NCI-H524 treated with DMSO at 0.1 percent for 48 hours (cell line): ENCODE measurements around the gene BICRA.
"Not testable (repeated sequence)": the region's sequence is repeated elsewhere in the genome, so short reads cannot be mapped to it uniquely, and the experiment has no call there.

ENCODE experiments used
- DNase-seq: peaks from one replicate; lab custom pipeline; 2025; lab: John Stamatoyannopoulos, UW

The BICRA gene

GRCh38 chr19:47608969-47609905 is at the start of gene BICRA:
TSS of gene BICRA (plus strand) at chr19:47609134. CDS start at chr19:47673575, 64,441 bp downstream.
- DNase-seq: peak; percentile 2

GRCh38 chr19:47560999-47561398 is 47.9 kb upstream of the BICRA start:
- no peak for DNase-seq

DNA sequence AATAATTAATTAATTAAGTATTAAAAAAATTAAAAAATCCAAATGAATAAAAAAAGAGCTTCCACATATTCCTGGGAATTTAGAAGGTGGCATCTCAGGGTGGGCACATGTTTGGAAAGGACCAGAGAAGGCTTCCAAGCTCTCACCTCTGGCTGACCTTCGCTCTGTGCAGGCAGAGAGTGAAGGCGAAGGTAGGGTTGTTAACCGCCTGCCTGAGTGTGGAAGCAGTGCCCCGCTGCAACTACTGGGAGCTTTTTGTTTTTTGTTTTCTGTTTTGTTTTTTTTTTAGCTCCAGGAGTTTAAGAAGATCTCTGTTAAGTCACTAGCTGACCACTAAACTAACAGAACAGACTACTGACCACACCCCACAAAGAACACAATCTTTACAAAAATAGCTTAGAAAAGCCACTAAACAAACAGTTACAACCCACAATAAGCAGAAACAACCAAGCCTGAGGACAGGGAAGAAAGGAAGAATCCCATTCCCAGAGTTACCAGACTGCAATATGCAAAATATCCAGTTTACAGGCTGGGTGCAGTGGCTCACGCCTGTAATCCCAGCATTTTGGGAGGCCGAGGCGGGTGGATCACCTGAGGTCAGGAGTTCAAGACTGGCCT is 47.4 kb upstream of the BICRA start:
- DNase-seq: no peak

DNA sequence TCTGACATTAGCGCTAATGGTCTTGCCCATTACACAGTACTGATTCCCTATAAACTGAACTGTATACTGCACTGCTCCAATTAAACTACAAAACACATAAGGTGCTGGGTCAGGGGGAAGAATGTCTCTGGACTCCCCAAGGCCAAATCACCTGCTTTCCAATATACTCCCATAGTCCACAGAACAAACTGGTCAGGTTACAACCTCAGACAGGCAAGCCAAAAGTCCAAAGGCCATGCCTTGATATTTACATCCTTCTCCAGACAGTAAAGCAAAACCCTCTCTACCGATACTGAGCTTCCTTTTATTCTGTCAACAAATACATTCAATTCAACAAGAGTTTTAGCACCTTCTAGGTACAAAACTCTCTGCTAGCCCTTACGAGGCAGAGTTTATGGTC is 44.9 kb upstream of the BICRA start:
- DNase-seq: no peak

DNA sequence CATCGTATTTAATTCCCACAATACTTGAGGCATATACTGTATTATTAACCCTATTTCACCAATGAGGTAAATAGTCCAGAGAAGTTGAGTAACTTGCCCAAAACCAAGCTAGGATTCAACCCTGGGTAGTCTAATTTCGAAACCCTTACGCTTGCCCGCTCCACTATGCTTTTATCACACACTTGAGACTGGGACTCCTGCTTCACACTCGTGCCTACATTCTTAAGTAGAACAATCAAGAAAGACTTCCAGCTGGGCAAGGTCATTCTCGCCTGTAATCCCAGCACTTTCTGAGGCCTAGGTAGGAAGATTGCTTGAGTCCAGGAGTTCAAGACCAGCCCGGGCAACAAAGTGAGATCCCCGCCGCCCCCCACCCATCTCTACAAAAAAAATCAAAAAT is 39.6 kb upstream of the BICRA start:
- DNase-seq: no peak

DNA sequence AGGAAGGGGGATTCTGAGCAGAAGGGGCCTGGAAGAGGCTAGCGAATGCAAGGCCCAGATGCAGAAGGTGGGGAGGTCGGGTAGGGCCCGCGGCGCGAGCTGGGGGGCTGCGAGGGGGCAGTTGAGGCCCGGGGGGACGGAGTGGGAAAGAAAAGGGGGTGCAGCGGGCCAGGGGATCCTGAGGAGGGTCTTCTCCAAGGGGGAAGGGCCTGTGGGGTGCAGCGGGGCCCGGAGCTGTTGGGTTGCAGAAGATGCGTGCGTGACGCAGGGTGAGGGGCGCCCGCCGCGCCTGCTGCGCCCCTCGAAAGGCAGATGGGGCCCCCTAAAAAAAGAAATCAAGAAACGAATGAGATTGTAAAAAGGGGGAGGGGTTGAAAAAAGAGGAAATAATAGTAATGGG is 36.3 kb upstream of the BICRA start:
- no peak for DNase-seq

GRCh38 chr19:47573071-47574026 is 35.6 kb upstream of the BICRA start, which contains the start of gene ZNF541:
TSS of gene ZNF541 (minus strand) at chr19:47573148. CDS start at chr19:47555856, 17,292 bp downstream.
- DNase-seq: no peak

DNA sequence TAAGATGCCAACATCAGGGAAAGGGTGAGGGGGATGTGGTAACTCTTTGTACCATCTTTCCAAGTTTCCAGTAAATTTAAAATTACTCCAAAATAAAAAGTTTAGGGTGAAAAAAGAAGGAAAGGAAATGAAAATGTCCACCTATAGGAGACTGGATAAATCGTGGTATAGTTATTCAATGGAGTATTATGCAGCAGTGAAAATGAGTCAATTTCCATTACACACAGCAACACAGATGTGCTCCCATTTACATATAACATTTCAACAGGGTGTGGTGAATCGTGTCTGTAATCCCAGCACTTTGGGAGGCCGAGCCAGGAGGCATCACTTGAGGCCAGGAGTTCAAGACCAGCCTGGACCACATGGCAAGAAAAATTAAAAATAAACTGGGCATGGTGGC is 28.5 kb upstream of the BICRA start:
- no peak for DNase-seq

- DNase-seq: no peak
Observed at GRCh38 chr19:47581605-47582319, 27.2 kb upstream of the BICRA start.

GRCh38 chr19:47582320-47582909 is 26.5 kb upstream of the BICRA start:
- DNase-seq: no peak

GRCh38 chr19:47583161-47583560 is 25.8 kb upstream of the BICRA start:
- not testable (repeated sequence) for DNase-seq

DNA sequence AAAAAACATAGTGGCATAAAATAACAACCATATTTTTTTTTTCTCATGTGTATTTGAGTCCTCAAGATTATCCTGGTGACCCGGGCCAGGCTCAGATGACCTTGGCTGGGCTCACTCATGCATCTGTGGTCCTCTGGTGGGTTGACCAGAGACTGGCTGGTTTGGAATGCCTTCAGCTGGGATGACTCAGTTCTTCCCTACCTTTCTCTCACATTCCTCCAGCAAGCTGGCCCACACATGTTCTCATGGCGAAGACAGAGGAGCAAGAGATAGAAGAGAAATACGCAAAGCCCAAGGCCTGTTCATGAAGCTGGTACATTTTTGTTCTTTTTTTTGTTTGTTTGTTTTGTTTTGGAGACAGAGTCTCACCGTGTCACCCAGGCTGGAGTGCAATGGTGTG is 21.6 kb upstream of the BICRA start:
- DNase-seq: no peak

DNA sequence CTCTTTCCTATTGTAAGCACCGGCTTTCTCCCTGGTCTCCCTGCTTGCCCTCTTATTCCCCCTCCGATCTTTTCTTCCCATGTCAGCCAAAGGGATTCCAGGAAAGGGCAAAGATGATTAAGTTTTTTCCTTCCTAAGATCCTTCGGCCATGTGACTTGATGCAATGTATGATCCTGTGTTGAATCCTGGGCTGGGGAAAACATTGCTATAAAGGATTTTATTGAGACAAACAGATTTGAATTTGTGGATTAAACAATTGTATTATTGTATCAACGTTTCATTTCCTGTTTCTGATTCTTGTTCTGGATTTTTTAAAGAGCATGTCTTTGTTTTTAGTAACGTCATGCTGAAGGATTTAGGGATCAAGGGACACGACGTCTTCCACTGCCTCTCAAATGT is 19.1 kb upstream of the BICRA start:
- no peak for DNase-seq

DNA sequence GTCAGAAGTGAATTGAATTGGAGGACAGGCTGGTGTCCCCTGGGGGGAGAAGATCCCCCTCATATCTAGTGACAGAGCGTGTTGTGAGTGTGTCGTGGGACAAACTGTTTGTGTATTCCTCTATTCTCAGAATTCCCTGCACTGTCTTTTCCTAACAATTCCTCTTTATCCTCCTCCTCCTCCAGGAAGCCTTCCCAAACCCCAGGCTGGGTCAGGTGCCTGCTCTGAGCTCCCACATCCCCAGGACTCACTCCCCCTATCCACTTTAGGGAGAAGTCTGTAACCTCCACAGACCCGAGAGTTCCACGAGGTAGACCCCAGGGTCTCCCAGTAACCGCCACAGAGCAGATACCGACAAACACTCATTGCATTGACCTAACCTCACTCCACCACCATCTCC is 15.1 kb upstream of the BICRA start:
- no peak for DNase-seq

- DNase-seq: no peak
Observed at GRCh38 chr19:47595944-47596343, 13.0 kb upstream of the BICRA start.

DNA sequence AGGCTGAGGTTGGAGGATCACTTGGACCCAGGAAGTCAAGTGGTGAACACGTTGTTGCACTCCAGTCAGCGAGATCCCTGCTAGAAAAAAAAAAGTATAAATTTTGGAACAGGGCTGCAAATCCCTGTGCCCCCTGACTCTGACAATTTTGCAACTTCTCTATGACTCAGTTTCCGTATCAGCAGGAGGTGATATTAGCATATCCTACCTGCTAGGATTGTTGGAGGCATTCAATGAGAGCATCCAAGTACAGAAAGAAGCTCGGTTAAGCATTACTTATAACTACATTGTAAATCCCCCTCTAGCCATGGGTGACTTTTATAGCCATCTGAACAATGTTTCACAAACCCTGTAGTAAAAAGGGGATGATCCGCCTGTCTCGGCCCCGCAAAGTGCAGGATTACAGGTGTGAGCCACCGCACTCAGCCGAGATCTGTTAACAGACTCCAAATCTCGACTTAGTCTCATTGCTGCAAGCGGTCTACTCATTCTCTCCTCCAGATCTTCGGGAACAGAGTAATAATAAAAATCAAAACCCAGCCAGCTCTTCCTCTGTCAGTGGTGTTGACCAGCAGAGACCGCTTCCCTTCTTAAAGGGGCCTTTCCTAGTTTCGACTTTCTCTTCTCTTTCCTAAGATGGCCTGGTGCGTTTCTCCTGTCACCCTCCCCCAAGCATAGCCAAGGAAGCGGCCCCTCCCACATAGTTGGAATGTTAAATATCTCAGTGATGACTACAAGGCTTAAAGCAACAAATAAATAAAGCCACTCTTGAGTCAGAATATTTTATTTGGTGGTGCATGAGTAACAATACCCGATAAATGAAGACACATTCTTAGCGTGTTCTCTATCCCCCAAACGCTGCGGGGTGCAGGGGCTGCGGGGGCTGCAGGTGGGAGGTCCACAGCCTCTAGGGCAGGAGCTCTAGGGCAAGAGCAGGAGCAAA is 10.3 kb upstream of the BICRA start:
- no peak for DNase-seq

DNA sequence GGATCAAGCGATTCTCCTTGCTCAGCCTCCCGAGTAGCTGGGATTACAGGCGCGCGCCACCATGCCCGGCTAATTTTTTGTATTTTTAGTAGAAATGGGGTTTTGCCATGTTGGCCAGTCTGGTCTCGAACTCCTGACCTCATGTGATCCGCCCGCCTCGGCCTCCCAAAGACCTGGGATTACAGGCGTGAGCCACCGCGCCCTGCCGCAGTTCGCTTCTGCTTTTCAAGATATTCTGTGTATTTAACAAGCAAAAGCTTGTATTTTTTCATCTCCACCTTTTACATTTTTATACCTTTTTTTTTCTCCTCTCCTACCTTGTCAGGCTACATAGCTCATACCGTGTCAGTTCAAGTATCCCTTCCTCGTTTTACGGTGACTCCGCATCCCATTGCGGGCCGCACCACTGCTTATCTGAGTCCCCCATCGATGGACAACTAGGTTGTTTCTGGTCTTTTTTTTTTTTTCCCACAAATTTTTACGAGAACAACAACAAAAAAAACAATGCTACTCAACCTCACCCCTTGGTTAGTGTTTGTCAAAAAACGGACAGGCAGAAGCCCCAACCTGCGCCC is 9.2 kb upstream of the BICRA start:
- DNase-seq: not testable (repeated sequence)

- DNase-seq: peak; percentile 97
Observed at GRCh38 chr19:47600246-47601179, 8.4 kb upstream of the BICRA start.
